ENCODE results near the gene TLX1.

The TLX1 gene

DNA sequence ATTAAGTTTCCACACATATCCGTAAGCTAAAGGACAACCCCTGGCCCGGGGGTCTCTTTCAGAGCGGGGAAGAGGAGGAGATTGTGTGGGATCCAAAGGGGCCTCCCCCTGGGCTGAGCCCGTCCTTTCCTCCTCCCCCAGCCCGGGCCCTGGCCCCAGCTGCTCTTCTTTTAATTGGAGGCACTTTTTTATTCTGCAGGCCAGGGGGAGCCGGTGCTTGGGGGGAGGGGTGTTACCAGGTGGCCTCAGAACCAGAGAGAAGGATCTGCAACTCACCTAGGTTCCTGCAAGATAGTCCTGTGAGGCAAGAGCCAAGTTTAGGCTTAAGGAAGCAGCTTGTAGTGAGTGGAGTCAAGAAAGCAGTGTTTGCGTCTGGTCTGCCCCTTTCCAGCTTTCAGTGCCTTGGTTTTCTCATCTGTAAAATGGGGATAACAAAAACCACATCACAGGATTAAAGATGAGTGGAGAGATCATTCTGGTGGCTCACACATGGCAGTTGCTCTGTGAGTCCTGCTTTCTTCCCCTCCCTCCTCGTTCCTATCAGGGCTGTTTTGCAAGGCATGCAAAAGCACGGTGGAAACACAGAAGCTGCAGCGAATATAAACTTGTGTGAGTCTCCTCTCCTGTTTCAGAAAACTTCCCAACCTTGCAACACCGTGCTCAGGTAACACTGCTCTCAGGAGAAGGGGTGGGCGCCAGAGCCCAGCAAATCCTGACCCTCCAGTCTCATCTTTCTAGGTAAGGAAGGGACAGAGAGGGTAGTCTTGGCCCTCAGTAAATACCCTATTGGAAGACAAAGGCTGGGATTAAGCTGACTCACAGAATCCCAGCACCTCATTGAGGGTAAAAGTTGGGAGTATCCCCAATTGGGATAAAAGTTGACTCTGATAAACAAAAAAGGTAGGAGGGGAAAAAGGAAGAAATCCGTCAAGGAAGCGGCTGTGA lies 4.1 kb upstream of the TLX1 start:
- no peak overlapping the region for H3K9ac ChIP-seq (ENCODE audit: low read length)
- no peaks in the 10 kb centered on the region for H3K36me3 ChIP-seq (ENCODE audit: control insufficient read depth, low read depth, low read length)
- H3K9me3 ChIP-seq (ENCODE audit: control insufficient read depth, low read depth, low read length) = no peaks in the 10 kb centered on the region
- peaks cover 100% of the 10 kb centered on the region for H3K27me3 ChIP-seq (ENCODE audit: control insufficient read depth, insufficient read depth, low read length)
- H3K27ac ChIP-seq (ENCODE audit: low read length) = no peak overlapping the region
- H3K4me3 ChIP-seq (ENCODE audit: low read length) = no peak overlapping the region
- peaks cover 3% of the 10 kb centered on the region for H3K4me1 ChIP-seq (ENCODE audit: control insufficient read depth, low read depth, low read length)

DNA sequence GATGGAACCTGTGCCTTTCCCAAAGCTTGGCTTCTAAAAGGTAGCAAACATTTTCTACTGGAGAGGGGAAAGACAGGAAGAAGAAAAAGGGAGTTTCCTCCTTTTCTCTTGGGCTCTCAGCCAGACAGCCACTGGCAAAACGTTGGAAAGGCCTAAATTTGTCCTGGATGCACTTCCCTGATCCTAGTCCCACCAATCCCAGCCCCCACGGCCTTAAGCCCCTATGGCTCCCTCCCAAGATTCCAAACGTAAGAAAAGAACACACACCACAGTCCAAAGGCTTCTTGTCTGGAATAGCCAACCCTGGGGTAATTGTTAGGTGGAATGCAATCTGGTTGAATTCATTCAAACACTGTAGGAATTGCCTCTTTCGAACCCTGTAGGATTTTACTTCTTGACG lies 959 bp upstream of the TLX1 start:
- Histone ChIP-seq H3K27ac (ENCODE audit: low read length) (no peak overlapping the region), H3K9me3 (ENCODE audit: control insufficient read depth, low read depth, low read length) (no peaks in the 10 kb centered on the region), H3K4me3 (ENCODE audit: low read length) (no peak overlapping the region), H3K9ac (ENCODE audit: low read length) (no peak overlapping the region), H3K36me3 (ENCODE audit: control insufficient read depth, low read depth, low read length) (no peaks in the 10 kb centered on the region), H3K4me1 (ENCODE audit: control insufficient read depth, low read depth, low read length) (peaks cover 3% of the 10 kb centered on the region), H3K27me3 (ENCODE audit: control insufficient read depth, insufficient read depth, low read length) (peaks cover 100% of the 10 kb centered on the region)

DNA sequence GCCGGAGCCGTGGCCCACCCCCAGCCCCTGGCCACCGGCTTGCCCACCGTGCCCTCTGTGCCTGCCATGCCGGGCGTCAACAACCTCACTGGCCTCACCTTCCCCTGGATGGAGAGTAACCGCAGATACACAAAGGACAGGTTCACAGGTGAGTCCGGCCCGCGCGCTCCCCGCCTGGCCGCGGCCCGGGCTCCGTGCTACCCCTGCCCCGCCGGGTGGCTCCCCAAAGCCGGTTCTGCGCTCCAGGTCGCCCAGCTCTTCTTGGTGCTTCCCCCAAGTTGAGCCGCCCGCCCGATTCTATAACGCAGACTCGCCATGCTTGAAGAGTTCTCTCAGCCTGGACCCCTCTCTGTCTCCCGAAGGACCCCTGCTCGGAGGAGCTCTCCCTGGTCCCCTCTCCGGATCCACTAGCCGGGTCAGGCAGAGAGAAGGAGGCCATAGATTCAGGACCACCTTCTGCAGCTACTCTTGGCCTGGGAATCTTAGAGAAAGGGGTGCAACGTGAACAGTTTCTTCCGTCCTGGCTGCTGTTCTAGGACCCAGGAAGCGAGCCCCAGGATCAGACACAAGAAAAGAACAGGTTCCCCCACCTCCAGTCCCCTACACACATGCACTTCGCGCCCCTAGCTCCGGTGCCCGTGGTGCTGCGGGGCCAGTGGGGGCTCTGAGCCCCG lies 999 bp downstream of the TLX1 start:
- H3K36me3 ChIP-seq (ENCODE audit: control insufficient read depth, low read depth, low read length) = no peaks in the 10 kb centered on the region
- H3K27me3 ChIP-seq (ENCODE audit: control insufficient read depth, insufficient read depth, low read length) = peaks cover 100% of the 10 kb centered on the region
- no peak overlapping the region for H3K9ac ChIP-seq (ENCODE audit: low read length)
- peaks cover 3% of the 10 kb centered on the region for H3K4me1 ChIP-seq (ENCODE audit: control insufficient read depth, low read depth, low read length)
- H3K27ac ChIP-seq (ENCODE audit: low read length) = no peak overlapping the region
- H3K9me3 ChIP-seq (ENCODE audit: control insufficient read depth, low read depth, low read length) = peaks cover 3% of the 10 kb centered on the region
- no peak overlapping the region for H3K4me3 ChIP-seq (ENCODE audit: low read length)

DNA sequence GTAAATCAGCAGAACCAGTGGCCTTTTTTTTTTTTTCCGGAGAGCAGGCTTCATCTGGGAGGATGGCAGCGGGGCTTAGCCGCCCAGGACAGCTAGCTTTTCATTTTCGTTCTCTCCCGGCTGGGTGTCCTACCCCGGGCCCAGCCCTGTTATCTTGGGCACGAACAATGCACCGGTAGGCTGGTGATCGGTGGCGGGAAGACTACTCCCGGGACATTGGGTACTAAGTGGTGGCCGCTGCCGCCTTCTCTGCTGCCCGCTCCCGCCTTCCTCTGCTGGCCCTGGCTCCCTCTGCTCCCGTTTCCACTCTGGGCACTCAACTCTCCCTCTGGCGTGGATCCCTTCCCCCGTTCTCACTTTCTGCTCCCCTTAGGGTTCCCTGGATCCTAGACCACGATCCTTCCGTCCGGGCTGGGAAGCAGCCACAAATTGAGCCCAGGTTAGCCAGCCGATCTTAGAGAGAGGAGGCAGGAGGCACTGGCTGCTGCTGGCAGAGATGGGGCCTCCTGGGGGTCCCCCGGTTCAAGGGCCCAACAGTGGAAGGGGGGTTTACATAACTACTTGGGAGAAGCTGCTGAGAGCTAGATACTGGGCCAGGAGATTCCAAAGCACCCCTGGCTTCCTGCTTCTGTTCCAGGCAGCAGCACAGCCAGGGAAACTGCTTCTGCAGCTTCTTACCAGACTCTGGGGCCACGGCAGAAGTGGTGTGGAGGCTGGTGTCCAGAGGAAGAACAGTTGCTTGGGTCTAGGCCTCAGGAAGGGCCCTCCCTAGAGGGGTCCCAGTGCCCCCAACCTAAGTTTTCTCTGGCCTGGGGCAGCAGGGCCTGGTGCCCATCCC lies 1.8 kb downstream of the TLX1 start:
- Histone ChIP-seq H3K27me3 (ENCODE audit: control insufficient read depth, insufficient read depth, low read length) (peaks cover 100% of the 10 kb centered on the region), H3K9ac (ENCODE audit: low read length) (no peak overlapping the region), H3K27ac (ENCODE audit: low read length) (no peak overlapping the region), H3K36me3 (ENCODE audit: control insufficient read depth, low read depth, low read length) (no peaks in the 10 kb centered on the region), H3K4me1 (ENCODE audit: control insufficient read depth, low read depth, low read length) (peaks cover 3% of the 10 kb centered on the region), H3K9me3 (ENCODE audit: control insufficient read depth, low read depth, low read length) (peaks cover 3% of the 10 kb centered on the region), H3K4me3 (ENCODE audit: low read length) (no peak overlapping the region)

DNA sequence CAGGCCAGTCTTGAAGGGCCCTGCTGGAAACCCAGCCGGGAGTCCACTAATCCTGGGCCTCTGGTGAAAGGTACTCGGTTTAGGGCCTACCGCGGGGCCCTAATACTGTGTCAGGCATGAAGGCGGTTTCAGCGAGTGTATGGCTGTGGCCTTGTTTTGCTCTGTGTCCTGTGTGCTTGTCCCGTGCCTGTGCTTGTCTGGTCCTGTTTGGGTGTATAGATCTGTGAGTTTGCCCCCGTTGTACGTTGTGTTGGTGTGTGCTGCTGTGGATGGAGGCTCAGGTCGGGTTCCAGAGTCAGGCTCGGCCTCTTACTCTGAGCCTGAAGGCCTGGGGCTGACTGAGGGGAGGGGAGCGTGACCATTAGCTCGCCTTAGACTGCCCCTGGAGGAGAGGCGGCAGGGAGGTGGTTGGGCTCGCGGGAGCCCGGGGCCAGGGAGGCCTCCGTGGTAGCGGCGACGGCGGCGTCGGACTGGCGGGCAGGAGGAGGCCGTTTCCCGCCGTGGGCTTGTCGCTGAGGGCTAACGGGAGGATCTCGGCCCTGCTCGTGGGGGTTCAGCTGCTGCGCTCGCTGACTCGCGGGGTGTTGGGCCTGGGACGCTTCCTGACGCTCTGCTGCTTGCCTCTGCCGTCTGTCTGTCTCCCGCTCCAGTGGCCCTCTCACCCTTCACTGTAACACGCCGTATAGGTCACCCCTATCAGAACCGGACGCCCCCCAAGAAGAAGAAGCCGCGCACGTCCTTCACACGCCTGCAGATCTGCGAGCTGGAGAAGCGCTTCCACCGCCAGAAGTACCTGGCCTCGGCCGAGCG lies 2.6 kb downstream of the TLX1 start:
- Histone ChIP-seq H3K27ac (ENCODE audit: low read length) (no peak overlapping the region), H3K4me1 (ENCODE audit: control insufficient read depth, low read depth, low read length) (peaks cover 3% of the 10 kb centered on the region), H3K9me3 (ENCODE audit: control insufficient read depth, low read depth, low read length) (peaks cover 7% of the 10 kb centered on the region), H3K36me3 (ENCODE audit: control insufficient read depth, low read depth, low read length) (no peaks in the 10 kb centered on the region), H3K4me3 (ENCODE audit: low read length) (no peak overlapping the region), H3K9ac (ENCODE audit: low read length) (no peak overlapping the region), H3K27me3 (ENCODE audit: control insufficient read depth, insufficient read depth, low read length) (peaks cover 100% of the 10 kb centered on the region)

DNA sequence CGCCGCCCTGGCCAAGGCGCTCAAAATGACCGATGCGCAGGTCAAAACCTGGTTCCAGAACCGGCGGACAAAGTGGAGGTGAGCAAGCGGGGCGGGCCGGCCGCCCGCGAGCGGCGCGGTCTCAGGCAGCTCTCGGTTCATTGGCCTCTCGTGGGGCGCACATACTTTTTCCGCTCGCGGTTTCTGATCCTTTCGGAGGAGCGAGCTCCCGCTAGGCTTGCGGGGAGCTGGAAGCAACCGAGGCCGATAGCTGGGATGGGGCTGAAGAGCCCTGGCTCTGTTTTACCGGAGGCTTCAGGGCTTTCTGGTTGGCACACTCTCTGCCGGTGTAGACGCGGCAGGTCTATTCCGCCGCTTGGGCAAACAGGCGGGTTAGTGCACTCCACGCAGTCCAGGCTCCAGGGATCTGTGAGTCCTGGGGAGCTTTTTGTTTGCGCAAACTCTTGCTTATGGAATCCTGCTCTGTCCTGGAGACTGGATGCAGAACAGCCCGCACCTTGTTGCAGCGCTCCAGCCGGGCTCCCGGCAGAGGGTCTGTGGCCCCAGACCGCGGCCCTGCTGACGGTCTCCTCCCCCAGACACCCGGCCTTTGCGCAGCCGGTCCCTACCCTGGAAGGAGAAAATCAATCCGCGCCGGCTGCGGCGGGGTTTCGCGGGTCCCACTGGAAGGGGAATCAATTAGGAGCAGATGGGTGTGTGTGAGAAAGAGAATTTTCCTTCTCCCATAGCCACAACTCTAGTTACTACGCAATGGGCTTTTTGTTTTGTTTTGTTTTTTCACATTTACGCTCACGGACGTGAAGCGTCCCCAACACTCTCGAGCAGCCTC lies 3.4 kb downstream of the TLX1 start:
- Histone ChIP-seq H3K4me1 (ENCODE audit: control insufficient read depth, low read depth, low read length) (peaks cover 6% of the 10 kb centered on the region), H3K36me3 (ENCODE audit: control insufficient read depth, low read depth, low read length) (no peaks in the 10 kb centered on the region), H3K4me3 (ENCODE audit: low read length) (no peak overlapping the region), H3K9ac (ENCODE audit: low read length) (no peak overlapping the region), H3K27me3 (ENCODE audit: control insufficient read depth, insufficient read depth, low read length) (peaks cover 100% of the 10 kb centered on the region), H3K27ac (ENCODE audit: low read length) (no peak overlapping the region), H3K9me3 (ENCODE audit: control insufficient read depth, low read depth, low read length) (peaks cover 7% of the 10 kb centered on the region)

DNA sequence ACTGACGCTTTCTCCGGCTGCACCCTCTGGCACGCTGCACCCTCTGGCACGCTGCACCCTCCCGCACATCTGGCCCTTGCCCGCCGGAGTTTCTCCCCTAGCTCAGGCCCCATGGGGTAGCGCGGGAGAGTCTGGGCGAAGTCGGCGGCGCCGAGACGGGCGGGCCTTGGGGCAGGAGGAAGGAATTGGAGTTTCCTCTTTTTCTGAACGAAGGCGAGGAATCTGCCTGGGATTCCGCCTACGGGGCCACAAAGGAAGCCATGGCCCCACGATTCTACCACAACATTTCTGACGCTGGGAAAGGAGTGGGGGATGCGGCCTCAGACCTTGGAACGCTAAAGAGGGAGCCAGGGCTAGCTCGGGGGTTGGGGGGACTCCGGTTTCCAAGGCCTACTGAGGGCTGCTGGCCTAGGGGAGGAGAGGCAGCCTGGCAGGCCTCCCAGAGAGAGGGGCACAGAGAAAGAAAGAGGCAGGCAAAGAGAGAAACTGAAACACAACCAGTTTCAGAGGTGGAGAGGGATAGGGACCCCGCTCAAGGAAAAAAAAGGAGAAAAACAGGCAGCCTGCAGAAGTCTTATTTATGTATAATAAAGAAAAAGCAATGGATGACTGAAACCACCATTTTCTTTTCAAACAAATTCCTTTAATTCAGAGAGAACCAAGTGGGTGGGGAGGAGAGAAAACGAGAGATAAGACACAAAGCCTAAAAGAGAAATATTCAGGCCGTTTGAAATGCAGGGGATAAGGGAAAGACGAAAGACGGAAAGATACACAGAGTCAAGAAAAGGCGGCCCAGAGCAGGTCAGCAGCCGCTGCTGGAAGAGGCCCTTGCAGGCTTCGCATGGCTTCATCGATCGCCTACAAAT lies 4.3 kb downstream of the TLX1 start:
- H3K4me1 ChIP-seq (ENCODE audit: control insufficient read depth, low read depth, low read length) = peaks cover 6% of the 10 kb centered on the region
- peaks cover 100% of the 10 kb centered on the region for H3K27me3 ChIP-seq (ENCODE audit: control insufficient read depth, insufficient read depth, low read length)
- H3K9ac ChIP-seq (ENCODE audit: low read length) = no peak overlapping the region
- no peak overlapping the region for H3K27ac ChIP-seq (ENCODE audit: low read length)
- H3K9me3 ChIP-seq (ENCODE audit: control insufficient read depth, low read depth, low read length) = peaks cover 7% of the 10 kb centered on the region
- H3K4me3 ChIP-seq (ENCODE audit: low read length) = no peak overlapping the region
- no peaks in the 10 kb centered on the region for H3K36me3 ChIP-seq (ENCODE audit: control insufficient read depth, low read depth, low read length)

DNA sequence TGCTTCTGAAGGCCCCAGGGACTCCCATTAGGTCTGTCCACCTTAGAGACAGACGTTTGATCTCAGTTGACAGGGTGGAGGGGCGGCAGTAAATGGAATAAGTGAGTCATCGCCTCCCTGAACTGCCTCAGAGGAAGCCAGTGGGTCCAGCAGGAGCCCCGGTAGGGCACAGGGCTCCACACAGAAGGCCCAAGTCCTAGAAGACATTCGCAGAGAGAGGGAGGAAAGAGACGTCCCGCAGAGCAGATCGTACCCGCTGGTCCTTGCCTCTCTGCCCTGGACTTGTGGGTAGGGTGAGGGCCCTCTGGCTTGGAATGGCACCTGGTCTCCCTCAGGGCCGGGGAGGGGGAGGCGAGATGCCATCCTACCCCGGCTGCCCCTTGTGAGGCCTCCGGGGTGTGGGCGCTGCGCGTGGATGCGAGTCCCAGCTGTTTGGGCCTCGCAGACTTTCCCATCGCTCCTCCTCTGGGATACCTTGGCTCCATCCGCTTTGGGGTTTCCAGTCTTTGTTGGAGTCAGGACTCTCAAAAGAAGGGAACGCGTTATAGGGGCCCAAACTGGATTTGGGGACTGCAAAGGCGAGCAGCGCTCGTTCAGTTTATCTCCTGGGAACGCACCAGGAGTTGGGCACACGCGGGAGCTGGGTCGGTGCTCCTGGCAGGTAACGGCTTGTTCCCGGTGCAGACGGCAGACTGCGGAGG lies 5.1 kb downstream of the TLX1 start:
- no peak overlapping the region for H3K9ac ChIP-seq (ENCODE audit: low read length)
- no peak overlapping the region for H3K27ac ChIP-seq (ENCODE audit: low read length)
- H3K27me3 ChIP-seq (ENCODE audit: control insufficient read depth, insufficient read depth, low read length) = peaks cover 100% of the 10 kb centered on the region
- no peaks in the 10 kb centered on the region for H3K36me3 ChIP-seq (ENCODE audit: control insufficient read depth, low read depth, low read length)
- peaks cover 3% of the 10 kb centered on the region for H3K4me1 ChIP-seq (ENCODE audit: control insufficient read depth, low read depth, low read length)
- H3K9me3 ChIP-seq (ENCODE audit: control insufficient read depth, low read depth, low read length) = peaks cover 7% of the 10 kb centered on the region
- H3K4me3 ChIP-seq (ENCODE audit: low read length) = no peak overlapping the region

DNA sequence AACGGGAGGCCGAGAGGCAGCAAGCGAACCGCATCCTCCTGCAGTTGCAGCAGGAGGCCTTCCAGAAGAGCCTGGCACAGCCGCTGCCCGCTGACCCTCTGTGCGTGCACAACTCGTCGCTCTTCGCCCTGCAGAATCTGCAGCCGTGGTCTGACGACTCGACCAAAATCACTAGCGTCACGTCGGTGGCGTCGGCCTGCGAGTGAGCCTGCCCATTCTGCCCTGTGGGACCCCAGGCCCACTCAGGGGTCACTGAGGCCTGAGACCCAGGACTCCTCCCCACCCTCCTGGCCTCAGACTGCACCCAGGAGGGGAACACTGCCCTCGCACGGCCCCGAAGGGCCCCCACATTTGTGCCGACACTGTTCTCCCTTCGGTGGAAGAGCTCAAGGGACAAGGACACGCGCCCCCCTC lies 5.6 kb downstream of the TLX1 start:
- Histone ChIP-seq H3K4me1 (ENCODE audit: control insufficient read depth, low read depth, low read length) (peaks cover 3% of the 10 kb centered on the region), H3K27ac (ENCODE audit: low read length) (no peak overlapping the region), H3K9me3 (ENCODE audit: control insufficient read depth, low read depth, low read length) (peaks cover 7% of the 10 kb centered on the region), H3K9ac (ENCODE audit: low read length) (no peak overlapping the region), H3K4me3 (ENCODE audit: low read length) (no peak overlapping the region), H3K36me3 (ENCODE audit: control insufficient read depth, low read depth, low read length) (no peaks in the 10 kb centered on the region), H3K27me3 (ENCODE audit: control insufficient read depth, insufficient read depth, low read length) (peaks cover 100% of the 10 kb centered on the region)
